Colon (tissue), 2 donors: ENCODE data around the gene HOXD11.

ENCODE experiments used
- FAIRE-seq: peaks from 2 replicates; lab custom pipeline; 2012; peaks lifted over from hg19 to GRCh38; lab: Jason Lieb, UNC
- donor health status: control.
- donor health status: control.

Gene HOXD11

GRCh38 chr2:176149481-176149938 lies 42.4 kb downstream of the HOXD11 start:
- FAIRE-seq = no peak

GRCh38 chr2:176149939-176150583 lies 43.0 kb downstream of the HOXD11 start:
- FAIRE-seq = no peak

- no peak for FAIRE-seq
Observed at GRCh38 chr2:176150584-176151441, 43.7 kb downstream of the HOXD11 start.

- no peak for FAIRE-seq
Observed at GRCh38 chr2:176151442-176152287, 44.6 kb downstream of the HOXD11 start, which contains the start of gene HOXD4. TSS of gene HOXD4 (plus strand) at chr2:176151550. CDS start at chr2:176151634, 84 bp downstream.

GRCh38 chr2:176152350-176153181 lies 45.5 kb downstream of the HOXD11 start:
- no peak for FAIRE-seq

GRCh38 chr2:176154576-176155252 lies 47.6 kb downstream of the HOXD11 start:
- FAIRE-seq = no peak

GRCh38 chr2:176155356-176156044 lies 48.4 kb downstream of the HOXD11 start:
- FAIRE-seq = no peak

GRCh38 chr2:176156301-176156806 lies 49.3 kb downstream of the HOXD11 start:
- no peak for FAIRE-seq

- FAIRE-seq = no peak
Observed at GRCh38 chr2:176156807-176157498, 49.9 kb downstream of the HOXD11 start, which contains the start of gene HOXD3. TSS of gene HOXD3 (plus strand) at chr2:176157307. CDS start at chr2:176169115, 11,808 bp downstream.

GRCh38 chr2:176157499-176158185 lies 50.6 kb downstream of the HOXD11 start:
- no peak for FAIRE-seq

GRCh38 chr2:176158186-176158591 lies 51.1 kb downstream of the HOXD11 start:
- FAIRE-seq = no peak

GRCh38 chr2:176158855-176159662 lies 52.0 kb downstream of the HOXD11 start:
- FAIRE-seq = no peak
